Endothelial cell of hepatic sinusoid (primary cell): ENCODE results near the gene ATXN10.

Source experiments
- in situ Hi-C: cut with HindIII; loops from 2 replicates; pipeline ENCODE4 v1.10.0; 2017; ENCODE audit warnings: low sequenced_read_pairs

The ATXN10 gene

GRCh38 chr22:45885171-45885840 lies 213.7 kb downstream of the ATXN10 start:
- in situ Hi-C loops: no loop called here

- in situ Hi-C loops: no loop called here
Measured at GRCh38 chr22:45885941-45886395, 214.3 kb downstream of the ATXN10 start.

GRCh38 chr22:45886540-45886939 lies 214.9 kb downstream of the ATXN10 start:
- in situ Hi-C loops: no loop called here

- in situ Hi-C loops: no loop called here
Measured at GRCh38 chr22:45887202-45888131, 215.8 kb downstream of the ATXN10 start.

GRCh38 chr22:45888221-45889092 lies 216.8 kb downstream of the ATXN10 start:
- in situ Hi-C loops: no loop called here

- in situ Hi-C loops: no loop called here
Measured at GRCh38 chr22:45889093-45889538, 217.5 kb downstream of the ATXN10 start.

- in situ Hi-C loops: loop anchor here (10.0 kb wide), 1 partner anchor 255 kb away; no protein-coding TSS in a partner anchor
Measured at GRCh38 chr22:45889539-45890350, 218.1 kb downstream of the ATXN10 start.

- in situ Hi-C loops: loop anchor here (10.0 kb wide), 1 partner anchor 255 kb away; no protein-coding TSS in a partner anchor
Measured at GRCh38 chr22:45890351-45890635, 218.7 kb downstream of the ATXN10 start.

- in situ Hi-C loops: loop anchor here (10.0 kb wide), 1 partner anchor 254 kb away; no protein-coding TSS in a partner anchor
Measured at GRCh38 chr22:45891021-45891421, 219.4 kb downstream of the ATXN10 start.

GRCh38 chr22:45891471-45891995 lies 219.9 kb downstream of the ATXN10 start:
- in situ Hi-C loops: loop anchor here (10.0 kb wide), 1 partner anchor 253 kb away; no protein-coding TSS in a partner anchor

GRCh38 chr22:45891996-45892621 lies 220.5 kb downstream of the ATXN10 start:
- in situ Hi-C loops: loop anchor here (10.0 kb wide), 1 partner anchor 253 kb away; no protein-coding TSS in a partner anchor

- in situ Hi-C loops: loop anchor here (10.0 kb wide), 1 partner anchor 252 kb away; no protein-coding TSS in a partner anchor
Measured at GRCh38 chr22:45892681-45893461, 221.2 kb downstream of the ATXN10 start.

- in situ Hi-C loops: loop anchor here (10.0 kb wide), 1 partner anchor 251 kb away; no protein-coding TSS in a partner anchor
Measured at GRCh38 chr22:45893516-45893915, 221.9 kb downstream of the ATXN10 start.
